NCI-H146 (cell line): Measurements from ENCODE around the gene PPP1R3F.

Experiments
- DNase-seq: peaks from one replicate; lab custom pipeline; 2025; lab: John Stamatoyannopoulos, UW

PPP1R3F gene

DNA sequence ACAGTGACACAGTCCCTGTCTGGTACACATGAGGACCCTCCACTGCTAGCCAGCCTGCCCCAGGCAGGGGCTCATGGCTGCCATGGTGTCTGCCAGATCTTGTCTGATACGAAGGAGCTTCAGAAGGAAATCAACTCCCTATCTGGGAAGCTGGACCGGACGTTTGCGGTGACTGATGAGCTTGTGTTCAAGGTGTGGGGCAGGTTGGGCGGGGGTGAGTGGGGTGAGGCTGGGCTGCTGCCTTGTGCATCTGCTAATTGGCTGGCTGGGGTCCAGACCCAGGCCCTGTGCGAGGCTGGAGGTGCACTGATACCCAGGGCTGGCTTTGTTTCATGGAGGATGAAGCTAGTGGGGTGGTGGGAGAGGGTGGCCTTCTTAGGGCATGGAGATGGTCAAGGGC lies 20.5 kb upstream of the PPP1R3F start:
- DNase-seq, result no peak

DNA sequence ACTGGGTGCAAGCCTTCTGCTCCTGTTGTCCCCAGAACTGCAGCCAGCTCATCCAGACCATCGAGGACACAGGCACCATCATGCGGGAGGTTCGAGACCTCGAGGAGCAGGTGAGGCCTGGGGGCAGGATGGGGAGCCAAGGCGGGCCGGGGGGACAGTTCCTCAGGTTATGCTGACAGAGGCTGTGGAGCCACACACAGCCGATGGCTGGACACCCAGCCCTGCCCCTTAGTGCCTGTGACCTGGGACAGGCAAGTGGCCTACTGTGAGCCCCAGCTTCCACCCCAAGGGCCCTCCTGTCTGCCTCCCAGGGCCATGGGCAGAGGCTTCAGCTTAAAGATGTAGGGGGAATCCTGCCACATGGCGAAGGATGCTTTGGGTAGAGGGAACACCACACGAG lies 20.0 kb upstream of the PPP1R3F start:
- no peak for DNase-seq

DNA sequence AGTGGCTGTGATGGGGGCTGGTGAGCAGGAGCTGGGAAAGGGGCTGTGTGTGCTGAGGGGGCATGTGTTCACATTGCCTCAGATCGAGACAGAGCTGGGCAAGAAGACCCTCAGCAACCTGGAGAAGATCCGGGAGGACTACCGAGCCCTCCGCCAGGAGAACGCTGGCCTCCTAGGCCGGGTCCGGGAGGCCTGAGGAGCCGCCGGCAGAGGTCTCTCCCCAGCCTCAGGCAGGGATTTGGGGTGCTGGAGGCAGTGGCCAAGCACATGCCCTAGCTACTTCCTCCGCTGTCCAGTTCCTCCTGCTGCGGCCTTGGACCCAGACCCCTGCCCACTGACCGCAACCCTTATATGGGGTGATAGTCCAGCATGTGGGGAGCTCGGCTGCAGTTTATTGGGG lies 19.5 kb upstream of the PPP1R3F start:
- DNase-seq, result no peak

DNA sequence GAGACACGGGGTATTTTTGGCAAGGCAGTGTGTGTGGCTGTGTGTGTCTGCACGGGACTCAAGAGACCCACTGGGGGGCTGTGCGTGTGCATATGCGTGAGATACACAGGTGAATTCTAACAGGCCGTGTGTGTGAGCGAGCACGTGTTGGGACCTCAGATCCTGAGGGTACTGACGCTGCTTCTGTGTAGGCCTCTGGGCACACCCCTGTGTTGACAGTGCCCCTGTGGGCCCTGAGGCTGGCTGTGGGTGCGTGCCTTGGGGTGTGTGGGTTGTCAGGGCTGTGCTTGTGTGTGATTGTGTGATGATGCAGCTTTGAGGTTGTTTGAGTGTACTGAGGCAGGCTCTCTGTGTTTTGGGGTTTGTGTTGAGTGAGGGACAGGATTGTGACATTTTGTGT lies 19.0 kb upstream of the PPP1R3F start:
- no peak for DNase-seq

DNA sequence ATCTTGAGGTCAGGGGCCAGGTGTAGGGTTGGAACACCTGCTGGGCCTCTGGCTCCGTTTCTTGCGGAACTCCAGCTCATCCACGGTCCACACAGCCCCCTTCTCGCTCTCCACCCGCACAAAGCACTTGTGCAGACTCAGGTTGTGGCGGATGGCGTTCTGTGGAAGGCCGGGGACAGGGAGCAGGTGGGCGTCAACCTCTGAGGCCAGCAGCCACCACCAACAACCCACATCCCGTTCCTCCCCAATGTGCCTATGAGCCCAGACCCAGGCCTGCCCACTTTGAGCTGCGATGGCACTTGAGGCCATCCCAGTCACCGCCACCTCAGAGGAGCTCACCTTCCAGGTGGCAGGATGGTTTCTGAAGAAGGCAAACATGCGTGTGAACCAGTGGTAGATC lies 18.3 kb upstream of the PPP1R3F start:
- DNase-seq, result no peak

DNA sequence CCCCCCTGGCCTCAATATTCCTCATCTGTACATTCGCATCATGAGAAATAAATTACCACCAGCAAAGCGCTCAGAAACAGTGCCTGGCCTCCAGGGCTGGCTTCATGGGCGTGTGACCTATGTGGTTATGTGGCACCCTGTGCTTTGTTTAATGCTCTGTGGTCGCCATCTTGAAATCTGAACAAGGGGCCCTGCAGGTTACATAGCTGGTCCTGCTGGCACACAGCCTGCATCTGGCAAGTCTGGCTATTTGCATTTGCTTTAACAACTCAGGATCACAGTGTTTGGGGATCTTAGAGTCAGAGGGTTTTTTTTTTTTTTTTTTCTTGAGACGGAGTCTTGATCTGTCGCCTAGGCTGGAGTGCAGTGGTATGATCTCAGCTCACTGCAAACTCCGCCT lies 15.0 kb upstream of the PPP1R3F start:
- DNase-seq, result no peak

DNA sequence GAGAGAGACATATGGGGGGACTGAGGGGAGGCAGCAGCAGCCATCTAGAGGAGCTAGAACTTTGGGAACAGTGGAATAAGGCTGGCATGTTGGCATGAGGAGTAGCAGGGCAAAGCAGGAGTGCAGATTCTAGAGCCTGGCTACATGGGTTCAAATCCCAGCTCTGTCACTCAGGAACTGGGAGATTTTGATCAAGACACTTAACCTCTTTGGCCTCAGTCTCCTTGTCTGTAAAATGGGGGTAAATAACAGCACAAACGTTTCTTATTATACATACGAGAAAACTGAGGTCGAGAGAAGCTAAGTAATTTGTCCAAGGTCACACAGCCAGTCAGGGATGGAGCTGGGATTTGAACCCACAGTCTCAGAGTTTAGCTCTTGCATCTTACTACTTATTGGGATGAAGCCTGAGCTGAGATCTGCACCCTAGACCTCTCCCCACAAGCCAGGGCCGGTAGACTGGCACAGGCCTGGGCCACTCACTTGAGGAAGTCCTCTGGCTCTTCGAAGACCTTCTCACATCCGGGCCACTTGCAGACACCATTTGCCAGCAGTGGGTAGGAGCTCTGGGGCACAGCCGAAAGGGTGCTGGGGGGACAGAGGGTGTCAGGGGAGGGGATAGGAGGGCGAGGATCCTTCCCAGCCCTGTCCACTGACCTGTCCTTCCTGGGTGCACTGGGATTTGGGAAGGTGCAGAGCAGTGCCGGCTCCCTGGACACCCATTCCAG lies 13.2 kb upstream of the PPP1R3F start:
- no peak for DNase-seq

DNA sequence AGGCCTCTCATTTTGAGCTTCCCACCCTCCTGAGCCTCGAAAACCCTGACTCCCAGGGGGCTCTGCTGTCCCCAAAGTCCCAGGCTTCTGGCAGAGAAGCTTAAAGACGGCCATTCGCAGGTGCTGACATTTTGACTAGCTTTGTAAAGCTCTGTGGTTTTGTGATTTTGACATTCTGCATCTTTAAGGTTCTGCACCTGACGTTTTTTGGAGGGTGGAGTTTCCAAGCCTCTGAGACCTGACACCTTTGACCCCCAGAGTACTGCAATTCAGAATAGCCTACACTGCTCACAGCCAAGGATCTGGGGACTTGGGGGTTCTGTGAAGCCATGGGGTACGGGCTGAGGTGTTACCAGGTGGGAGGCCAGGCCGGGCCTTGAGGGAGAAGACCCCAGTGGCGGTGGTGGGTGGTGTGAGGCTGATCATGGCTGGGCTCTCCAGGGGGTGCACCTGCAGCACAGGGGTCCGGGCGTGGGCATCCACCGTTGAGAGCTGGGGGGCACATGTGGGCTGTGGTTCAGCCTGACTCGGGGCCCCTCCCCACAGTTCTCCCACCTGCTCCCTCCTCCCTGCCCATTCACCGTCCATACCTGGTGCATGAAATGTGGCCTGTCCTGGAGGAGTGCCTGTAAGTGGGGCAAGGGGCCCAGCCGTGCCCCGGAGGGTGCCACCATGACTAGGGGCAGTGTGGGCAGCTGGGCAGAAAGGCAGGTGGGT lies 12.4 kb upstream of the PPP1R3F start:
- DNase-seq, result no peak

DNA sequence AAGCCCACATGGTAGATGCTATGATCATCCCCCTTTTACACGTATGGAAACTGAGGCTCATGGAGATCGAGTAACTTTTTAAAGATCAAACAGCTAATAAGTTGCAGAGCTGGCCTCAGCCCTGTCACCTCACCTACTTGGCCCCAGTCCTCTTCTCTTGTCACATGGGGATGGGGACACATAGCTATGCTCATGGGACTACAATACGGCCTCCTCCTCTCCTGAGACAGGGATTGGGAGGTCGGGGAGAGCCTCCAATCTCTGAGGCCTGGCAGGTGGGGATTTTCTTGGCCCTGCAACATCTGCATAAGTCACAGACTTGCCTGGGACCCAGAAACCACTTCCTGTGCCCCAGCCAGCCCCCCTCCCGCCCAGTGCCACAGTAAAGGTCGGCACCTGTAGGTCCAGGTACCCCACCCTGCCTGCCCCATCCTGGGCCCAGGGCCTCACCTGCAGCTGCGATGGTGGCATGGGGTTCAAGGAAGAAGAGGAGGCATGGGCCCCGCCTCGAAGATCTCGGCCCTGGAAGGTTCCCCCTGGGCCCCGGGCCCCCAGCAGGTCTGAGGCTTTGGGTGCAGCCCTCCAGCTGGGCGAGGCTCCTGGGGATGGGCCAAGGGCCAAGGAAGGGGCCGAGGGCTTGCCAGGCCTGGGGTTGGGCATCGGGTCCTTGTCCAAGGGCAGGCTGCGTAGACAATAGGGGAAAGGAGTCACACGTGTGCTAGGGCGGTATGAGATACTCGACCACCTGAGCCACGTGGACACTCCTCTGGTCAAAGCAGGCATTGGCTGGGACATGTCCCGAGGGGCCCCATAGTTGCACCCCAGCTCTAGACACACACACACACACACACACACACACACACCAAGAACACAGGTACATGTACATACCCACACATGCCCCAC lies 11.5 kb upstream of the PPP1R3F start:
- DNase-seq, result no peak

DNA sequence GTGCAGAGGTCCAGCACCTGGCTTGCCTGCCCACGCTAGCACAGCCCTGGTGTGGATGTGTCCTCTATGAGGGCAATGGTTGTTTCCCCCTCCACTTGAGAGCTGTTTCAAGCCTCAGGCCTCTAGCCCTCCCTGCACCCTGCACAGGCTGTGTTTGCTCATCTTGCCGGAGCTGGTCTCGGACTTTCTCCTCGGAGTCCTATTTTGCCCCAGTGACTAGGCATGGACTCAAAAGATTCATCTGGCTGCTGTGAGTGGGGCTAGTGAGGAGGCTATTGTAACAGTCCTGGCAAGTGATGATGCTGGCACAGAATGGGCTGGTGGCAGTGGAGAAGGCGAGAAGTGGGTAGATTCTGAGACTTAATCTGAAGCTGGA lies 10.9 kb upstream of the PPP1R3F start:
- DNase-seq, result no peak

DNA sequence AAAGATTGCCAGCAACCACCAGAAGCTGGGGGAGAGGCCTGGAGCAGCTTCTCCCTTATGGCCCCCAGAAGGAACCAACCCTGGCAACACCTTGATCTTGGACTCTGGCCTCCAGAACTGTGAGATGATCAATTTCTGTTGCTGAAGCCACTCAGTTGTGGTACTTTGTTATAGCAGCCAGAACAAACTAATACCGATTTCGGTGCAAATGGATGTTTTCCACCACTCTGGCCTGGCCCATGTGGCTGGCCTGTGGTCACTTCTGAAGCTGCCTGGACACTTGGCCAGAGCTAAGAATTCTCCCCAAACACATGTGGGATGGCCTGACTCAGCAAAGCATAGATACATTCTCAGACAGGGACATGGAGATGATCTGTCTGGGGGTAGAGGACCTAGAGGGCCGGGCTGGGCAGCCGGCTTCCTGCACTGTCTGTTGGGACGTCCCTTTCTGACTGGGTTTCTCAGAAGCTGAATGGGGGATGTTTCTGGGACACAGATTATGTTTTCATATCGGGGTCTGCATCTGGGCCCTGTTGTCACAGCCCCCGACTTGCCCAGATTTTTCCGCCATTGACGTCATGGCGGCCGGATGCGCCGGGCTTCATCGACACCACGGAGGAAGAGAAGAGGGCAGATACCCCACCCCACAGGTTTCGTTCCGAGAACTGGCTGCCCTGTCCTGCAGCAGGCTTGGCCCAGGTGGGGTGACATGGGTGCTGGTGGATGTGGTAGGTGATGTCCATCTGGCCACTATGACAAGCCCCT lies 9.2 kb upstream of the PPP1R3F start:
- no peak for DNase-seq

DNA sequence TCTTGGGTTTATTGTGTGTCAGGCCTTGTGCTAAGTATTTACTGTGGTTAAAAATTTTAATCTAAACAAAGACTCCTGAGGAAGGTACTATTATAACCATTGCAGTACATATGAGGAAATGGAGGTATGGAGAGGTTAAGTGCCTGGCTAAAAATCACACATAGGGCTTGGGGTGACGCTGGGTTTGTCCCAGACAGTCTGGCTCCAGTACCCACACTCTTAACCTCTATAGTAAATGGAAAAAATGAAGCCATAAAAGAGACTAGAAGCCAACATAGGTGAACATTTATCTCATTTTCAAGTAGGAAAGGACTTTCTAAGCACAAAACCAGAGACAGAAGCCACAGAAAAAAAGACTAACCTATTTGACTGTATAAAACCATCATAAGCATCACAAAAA lies 7.0 kb upstream of the PPP1R3F start:
- DNase-seq, result no peak

DNA sequence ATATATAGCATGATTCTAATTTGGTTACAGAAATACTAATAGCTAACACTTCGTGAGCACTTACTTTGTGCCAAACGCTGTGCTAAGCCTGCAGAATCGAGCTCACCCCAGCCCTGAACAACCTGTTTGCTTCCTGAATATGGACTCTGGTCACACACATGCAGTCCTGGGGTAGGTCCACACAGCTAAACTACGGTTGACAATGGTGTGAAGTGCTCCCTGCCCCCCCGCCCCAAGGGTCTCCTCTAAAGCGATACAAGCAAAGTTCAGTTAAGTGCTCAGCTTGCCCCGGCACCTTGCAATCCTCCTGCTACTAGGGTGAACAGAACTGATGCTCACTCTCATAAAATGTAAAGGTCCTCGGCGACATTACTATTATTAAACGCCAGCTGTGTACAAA lies 6.0 kb upstream of the PPP1R3F start:
- DNase-seq, result no peak

DNA sequence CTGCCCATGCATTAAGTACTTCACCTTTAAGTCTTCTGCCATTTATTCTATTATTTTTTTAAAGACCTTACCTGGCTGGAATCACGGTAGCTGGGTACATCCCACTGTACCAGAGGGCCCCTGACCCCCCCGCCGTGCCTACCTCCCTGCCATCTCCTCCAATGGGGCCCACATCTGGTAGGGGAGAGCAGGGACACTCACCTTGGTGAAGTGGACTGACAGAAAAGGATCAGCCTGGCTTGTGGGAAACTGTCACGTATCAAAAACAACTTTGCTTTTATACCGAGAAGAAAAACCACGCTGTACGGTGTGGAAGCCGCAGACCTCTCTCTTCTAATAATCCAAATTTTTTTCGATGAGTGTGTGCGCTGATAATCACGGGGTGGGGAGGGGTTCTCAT lies 5.1 kb upstream of the PPP1R3F start, which contains the start of gene FOXP3:
FOXP3 (minus strand) TSS at position 251 of the 400 bp plus-strand sequence. CDS start 6,205 bp downstream, outside the sequence.
- DNase-seq, result no peak

DNA sequence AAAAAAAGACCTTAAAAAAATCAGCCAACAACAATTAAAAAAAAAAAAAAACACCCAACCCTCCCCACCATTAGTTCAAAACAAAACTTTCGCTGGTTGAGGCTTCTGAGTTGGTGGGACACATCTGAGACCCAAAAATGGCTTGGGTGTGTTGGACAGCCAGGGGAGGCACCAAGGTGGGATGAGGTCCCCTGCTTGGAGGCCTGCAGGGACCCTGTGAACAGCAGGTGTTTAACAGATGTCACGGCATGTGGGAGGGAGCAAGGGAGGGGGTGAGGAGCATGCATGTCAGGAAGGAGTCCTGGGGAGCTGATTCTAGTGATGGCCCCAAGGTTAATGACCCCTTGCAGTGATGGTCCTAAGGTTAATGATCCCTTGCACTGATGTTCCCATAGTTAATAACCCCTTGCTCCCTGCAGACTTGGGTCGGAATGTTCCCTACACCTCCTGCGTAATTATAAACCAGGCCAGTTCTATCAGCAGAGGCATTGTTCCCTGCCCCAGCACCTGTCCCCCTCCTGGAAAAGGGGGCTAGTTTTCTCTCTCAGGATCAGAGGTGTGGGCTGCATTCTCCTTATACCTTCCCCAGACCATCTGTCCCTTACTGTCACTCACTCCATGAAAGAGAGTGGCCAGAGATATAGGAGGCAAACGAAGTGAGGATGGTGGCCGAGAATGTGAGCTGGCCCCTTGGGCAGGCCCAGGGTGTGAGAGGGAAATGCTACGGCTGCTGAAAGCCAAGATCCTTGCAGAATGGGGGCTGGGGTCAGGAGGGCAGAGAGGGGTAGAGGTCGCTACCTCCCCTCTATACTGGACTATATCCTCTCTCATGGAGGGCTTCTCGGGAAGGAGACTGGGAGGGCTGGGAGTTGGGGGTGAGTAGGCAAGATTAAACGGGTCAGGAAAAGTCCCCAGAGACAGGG lies 2.8 kb upstream of the PPP1R3F start:
- peak; percentile 26 for DNase-seq

DNA sequence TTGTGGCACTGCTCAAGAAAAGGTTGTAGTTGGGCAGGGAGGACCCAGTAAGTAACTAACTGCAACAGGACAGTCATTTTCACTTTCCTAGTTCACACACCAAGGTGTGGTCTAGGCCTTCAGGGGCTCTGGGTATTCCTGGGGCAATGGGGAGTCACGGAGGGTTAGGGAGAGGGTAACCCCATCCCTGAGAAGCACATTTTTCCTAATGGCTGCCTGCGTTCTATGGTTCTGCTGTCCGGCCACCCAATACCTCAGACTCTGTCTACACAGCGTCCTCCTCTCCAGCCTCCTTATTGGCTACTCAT lies 937 bp upstream of the PPP1R3F start:
- no peak for DNase-seq

DNA sequence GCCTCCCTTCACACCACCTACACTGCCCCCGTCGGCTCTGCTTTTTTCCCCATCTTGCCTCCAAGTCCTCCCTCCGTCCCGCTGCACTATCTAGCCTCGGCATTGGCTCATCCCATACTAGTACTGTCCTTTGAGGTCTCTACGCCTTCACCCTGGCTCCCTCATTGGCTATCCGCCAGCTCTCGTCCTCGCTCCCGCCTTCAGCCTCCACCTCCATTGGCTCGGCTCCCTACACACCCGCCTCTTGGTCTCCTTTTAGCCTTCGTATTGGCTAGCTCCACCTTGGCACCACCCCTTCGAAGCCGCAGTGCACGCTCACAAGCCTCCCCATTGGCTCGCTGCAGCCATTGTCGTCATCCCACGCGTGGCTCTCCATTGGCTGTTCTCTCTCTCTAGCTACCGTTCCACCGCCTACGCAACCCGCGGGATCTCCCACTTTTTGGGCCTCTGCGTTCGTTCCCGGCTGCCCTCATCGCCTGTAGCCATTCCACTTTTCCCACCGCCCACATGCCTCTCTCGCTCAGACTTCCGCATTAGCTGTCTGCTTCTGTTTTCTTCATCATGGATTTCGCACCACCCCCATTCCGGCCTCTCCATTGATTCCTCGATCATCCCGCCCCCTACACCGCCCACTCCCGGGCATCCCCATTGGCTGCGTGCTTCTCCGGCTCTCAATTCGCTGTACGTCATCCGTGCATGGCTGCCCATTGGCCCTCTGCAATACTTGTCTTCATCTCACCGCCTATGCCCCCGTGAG lies 405 bp upstream of the PPP1R3F start:
- DNase-seq, result peak; percentile 98

DNA sequence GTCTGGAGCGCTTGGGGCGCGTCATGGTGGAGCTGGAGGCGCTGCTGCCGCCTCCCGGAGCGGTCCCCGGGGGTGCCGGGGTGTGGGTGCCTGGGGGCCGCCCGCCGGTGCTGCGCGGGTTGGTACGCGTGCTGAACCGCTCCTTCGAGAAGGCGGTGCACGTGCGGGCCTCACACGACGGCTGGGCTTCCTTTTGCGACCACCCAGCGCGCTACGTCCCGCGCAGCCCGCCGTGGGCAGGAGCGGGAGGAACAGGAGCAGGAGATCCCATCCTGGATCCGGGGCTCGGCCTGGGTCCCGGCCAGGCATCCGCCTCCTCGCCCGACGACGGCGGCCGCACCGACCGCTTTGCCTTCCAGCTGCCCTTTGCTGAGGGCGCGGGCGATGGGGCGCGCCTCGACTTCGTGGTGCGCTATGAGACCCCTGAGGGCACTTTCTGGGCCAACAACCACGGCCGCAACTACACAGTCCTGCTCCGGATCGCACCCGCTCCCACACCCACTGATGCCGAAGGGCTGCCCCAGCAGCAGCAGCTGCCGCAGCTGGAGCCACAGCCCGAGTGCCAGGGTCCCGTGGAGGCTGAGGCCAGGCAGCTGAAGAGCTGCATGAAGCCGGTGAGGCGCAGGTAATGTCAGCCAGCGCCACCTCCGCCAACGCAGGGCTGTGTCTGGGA lies 792 bp downstream of the PPP1R3F start:
- no peak for DNase-seq

DNA sequence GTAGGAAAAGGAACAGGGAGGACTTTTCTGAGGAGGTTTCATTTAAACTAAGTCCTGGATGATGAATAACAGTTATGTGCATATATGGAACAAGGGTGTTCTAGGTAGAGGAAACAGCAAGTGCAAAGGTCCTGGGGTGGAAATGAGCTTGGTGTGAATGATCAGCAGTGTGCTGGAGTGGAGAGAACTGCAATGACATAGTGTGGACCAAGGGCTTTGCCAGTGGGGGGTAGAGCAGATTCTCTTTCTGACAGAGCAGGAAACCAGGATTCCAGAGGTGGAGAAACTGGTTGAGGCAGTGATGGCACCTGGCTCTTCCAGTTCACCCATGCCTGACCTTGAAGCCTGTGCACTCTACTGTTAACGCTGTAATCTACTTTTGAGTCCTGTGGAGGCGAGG lies 1.7 kb downstream of the PPP1R3F start:
- DNase-seq, result no peak

DNA sequence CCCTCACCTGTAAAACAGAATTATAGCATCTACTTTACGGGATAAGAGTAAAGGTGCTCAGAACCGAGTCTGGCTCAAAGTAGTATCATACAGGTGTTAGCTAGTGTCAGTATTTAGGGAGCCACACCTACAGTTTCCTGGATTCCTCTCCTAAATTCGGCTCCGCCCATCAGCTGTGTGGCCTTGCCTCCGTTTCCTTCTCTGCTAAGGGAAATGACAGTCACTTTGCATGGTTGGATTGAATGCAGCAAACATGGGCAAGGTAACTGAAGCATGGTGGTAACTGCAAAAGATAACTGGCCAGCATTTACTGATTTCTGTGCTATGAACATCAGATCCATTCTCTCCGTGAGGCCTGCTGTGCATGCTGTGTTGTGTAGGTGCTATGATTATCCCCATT lies 2.8 kb downstream of the PPP1R3F start:
- DNase-seq, result no peak
